Stimulated activated CD8-positive, alpha-beta memory T cell treated with anti-CD3 and anti-CD28 coated beads, Interleukin-7, amount 100 ng/mL, for 4 hours (primary cell): ENCODE data around the gene MAPK4.
"Not testable (repeated sequence)": the region's sequence is repeated elsewhere in the genome, so short reads cannot be mapped to it uniquely, and the experiment has no call there.

Experiments used
- DNase-seq, 2 donors: peaks; one replicate each; pipeline ENCODE4 v3.0.0-alpha.2; 2020; ENCODE audit warnings: low read depth in 2 of 2

The MAPK4 gene

DNA sequence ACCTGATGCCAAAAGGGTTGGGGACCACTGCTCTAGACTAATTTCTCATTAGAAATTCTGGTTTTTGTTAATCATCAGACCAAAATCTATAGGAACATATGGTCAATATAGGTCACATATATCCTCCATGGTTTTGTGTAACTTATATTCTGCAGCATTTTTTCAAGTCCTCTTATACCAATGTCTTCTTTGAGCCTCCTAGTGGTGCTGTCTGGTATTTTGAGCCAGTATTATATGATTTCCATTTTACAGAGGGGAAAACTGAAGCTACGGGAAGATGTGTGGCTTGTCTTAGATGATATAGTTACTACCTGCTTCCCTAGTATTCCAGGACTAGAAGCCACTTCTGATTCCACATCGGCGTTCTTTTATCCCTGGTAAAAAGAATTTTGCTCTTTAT lies 13.8 kb downstream of the MAPK4 start:
- no peak for DNase-seq

DNA sequence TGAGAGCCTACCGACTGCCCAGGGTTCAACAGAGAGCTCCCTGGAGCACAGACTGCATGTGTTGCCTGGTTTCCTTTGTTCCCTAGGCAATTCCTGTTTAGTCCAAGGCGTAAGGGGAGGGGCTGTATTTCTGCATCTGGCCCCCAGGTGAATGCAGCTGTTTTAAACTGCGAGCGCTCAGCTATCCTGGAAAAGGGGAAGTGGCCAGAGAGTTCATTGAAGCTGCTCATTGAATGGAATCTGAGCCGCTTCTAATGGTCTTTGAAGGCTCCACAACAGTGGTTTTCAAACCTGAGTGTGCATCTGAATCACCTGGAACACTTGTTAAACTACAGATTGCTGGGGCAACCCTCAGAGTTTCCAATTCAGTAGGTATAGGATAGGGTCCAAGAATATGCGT lies 18.1 kb downstream of the MAPK4 start:
- DNase-seq: no peak

DNA sequence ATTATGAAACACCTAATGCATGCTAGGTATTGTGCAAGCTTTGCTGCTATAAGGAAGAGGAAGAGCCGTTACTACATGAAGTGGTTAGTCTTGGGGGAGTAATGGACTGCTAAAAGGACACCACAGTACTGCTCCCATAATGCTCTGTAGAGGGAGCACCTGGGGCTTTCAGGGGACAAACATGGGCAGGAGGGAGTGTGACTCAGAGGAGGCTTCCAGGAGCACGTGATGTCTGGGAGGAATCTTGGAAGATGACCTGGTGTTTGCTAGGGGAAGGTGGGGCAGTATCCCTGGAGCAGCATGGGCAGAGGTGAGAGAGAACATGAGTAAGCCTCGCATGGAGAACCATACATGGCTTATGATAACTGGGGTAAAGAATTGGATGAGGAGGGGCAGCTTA lies 18.8 kb downstream of the MAPK4 start:
- no peak for DNase-seq

DNA sequence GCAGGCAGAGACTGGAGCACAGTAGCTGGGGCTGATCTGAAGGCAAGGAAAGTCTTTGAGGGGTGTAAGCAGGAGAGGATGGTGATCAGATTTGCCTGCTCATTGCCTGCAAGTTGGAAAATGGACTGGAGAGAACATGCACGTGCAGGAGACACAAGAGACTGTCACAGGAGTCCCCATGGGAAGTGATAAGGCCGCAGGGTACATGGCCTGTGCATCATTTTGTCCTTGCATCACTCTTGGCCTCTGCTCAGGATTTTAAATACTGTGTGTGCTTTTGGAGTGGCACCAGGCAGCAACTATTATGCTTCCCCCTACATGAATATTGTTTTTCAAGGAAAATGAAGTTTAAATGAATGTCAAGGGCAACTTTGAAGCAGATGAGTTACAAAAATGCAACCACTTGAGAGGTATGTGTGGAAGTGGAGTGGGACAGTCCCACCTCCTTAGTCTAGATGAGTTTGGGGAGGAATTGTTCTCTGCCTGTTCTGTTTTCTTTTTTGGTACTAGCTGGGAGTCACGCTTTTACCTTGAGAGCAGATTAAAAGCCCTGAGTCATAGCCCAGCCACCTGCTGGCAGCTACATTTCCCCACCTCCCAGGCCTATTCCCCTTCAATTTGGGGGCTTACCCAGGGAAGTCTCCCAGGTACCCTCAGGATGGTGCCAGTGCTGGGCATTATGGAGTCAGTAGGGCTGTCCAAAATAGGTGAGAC lies 19.3 kb downstream of the MAPK4 start:
- DNase-seq: no peak

DNA sequence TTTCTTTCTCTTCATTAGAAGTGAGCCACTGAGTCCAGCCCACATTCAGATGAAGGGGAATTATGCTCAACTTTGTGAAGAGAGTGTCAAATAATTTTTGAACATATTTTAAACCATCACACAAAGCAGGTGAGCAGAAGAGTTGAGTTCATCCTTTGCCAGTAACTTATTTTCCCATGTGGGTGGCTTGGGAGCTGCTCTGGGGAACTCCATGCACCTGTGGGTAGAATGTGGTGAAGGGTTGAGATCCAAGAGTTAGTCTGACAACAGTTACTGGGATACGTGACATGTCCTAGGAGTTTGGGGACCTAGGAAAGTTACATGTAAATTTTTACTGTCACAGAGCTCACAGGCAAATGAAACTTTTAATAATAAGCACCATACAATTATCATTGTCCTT lies 21.6 kb downstream of the MAPK4 start:
- DNase-seq: no peak

DNA sequence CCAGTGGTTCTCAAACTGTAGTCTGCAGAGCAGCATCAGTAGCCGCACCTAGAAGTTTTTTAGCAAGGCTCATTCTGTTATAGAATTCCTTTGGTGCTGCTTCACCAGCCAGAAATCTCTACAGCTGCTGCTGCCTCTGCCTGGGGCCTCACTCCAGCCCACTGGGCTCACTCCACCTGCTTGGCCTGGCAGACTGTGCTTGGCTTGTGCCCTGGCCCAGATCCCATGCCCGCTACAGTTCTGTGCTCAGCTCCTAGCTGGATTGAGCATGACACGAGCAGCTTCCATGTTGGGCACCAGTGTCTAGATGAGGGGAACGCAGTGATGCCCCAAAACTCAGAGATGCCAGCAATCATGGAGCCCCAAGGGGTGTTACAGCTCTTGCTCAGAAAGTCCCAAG lies 22.6 kb downstream of the MAPK4 start:
- DNase-seq: no peak

DNA sequence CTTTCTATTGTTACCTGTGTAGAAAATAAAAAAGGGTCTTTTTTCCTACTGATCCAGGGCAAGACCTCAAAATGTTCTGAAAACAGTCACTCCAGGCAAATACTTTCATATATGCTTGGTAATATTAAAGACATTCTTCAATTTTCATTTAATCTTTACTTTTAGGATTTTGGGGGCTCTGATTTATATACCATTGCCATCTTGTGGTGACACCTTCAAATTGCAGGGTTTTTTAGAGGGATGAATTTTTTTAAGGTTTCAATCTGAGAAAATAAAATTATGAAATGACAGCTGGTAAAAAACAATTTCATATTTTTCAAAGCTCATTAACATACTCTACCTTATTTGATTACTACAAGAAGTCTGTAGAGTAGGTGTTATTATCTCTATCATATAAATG lies 26.8 kb downstream of the MAPK4 start:
- no peak for DNase-seq

DNA sequence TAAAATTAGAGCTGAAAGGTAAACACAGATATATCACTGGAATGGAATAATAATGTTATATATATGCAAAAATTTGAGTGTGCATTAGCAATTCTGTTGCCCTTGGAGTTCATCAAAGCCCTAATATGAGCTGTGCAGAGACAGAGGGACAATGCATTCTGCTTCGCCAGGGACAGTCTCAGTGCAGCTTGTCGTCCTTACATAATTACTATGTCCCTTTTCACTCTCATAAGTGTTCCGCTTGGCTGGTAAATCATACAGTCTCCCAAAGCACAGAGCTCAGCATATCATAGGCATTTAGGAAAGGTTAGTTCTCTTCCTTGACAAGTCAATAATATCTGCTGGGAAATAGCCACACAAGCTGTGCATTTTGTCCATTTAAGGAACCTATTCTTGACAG lies 30.7 kb downstream of the MAPK4 start:
- DNase-seq: no peak

DNA sequence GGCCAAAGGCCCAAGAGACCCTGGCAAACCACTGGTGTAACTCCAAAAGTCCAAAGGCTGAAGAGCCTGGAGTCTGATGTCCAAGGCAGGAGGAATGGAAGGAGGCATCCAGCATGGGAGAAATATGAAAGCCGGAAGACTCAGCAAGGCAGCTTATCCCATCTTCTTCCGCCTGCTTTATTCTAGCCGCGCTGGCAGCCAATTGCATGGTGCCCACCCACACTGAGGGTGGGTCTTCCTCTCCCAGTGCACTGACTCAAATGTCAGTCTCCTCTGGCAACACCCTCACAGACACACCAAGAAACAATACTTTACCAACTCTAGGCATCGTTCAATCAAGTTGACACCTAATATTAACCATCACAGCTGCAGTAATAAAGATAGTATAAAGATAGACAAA lies 34.1 kb downstream of the MAPK4 start:
- no peak for DNase-seq

DNA sequence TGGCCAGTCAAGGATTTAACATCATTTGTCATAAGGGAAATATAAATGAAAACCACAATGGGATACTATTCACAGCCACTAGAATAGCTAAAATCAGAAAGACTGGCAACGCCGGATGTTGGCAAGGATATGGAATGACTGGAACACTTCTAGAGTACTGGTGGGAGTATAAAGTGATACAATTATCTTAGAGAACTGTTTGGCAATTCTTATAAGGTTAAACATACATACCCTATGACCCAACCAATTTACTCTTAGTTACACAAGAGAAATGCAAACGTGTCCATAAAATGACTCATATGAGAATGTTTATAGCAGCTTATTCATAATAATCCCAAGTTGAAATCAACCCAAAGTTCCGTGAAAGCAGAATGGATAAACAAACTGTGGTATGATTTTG lies 35.1 kb downstream of the MAPK4 start:
- no peak for DNase-seq

DNA sequence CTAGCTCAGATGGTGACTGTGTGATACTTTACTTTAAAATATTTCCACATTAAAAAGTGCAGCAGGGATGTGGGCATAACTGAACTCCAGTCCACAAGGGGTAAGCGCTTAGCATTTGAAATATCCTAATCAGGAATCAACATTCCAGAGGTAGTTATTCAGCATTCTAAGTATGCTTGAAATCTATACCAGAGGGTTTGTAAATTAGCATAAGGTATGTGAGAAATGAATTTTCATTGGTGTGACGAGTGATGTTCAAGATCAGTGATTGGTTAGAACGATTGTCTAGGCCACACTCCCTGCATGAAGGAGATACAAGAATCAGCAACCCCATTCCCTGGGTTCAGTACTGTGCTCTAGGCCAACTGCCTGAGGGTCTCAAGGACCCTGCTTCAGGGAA lies 42.6 kb downstream of the MAPK4 start:
- no peak for DNase-seq

DNA sequence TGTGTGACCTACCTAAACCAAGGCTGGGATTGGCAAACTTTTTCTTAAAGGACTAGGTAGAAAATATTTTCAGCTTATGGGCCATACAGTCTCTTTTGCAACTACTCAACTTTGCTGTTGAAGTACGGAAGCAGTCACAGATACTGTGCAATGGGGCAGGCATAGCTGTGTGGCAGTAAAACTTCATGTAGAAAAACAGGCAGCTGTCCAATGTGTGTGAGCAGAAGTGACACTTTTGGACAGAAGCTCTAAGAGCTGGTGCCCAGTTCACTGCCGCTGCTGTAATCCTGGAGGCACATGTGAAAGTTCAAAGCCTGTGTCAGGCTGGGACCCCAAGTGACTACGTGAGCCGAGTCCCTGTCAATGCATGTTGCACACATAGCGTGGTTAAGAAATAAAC lies 46.7 kb downstream of the MAPK4 start:
- DNase-seq: no peak

DNA sequence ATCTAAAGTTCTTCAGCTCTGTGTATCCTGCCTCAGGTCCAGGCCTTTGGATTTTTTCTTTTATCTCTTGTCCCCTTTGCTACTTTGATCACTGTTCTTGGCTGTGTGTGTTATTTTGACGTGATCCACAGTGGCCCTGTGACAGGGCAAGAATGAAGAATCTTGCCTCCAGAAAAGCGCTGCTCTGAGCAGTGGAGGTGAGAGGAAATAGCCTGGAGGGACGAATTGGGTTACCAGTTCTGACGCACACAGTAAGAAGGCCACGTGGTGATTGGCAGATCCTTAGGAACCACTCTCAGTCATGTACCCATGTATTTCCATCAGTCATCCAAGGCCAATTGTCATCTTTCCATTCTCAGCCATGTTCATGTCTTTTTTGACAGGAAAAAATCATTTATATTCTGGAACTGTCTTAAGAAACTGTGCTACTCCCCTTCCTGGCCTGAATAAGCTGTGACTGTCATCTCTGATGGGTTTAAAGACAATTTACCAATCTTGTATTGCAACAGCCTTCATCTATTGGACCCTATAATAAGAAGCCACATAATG lies 47.6 kb downstream of the MAPK4 start:
- DNase-seq: no peak

DNA sequence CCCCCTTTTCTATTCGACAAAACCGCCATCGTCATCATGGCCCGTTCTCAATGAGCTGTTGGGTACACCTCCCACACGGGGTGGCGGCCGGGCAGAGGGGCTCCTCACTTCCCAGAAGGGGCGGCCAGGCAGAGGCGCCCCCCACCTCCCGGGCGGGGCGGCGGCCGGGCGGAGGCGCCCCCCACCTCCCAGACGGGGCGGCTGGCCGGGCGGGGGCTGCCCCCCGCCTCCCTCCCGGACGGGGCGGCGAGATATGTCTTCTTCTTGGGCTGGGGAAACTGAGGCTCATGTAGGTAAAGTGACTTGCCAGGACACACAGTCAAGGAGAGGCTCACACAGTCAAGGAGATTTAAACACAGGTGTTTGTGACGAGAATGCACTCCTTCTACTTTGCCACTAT lies 49.3 kb downstream of the MAPK4 start:
- DNase-seq: not testable (repeated sequence)

DNA sequence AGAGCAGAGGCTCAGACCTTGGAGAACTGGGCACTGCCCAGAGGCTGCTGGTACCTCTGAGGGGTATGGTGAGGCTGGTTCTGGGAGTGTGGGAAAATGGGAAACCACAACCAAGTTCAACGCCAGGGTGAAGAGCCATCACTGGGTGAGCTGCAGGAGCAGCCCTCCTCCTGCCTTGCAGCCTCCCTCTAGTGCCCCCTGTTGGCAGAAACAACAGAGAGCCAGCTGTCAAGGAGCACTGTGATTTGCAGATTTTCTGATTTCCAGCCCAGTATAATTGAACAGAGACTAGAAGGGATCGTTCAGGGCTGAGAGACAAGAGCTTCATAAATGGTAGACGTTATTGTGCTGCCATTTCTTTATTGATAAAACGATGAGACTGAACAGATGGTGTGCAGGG lies 50.5 kb downstream of the MAPK4 start:
- DNase-seq: no peak

DNA sequence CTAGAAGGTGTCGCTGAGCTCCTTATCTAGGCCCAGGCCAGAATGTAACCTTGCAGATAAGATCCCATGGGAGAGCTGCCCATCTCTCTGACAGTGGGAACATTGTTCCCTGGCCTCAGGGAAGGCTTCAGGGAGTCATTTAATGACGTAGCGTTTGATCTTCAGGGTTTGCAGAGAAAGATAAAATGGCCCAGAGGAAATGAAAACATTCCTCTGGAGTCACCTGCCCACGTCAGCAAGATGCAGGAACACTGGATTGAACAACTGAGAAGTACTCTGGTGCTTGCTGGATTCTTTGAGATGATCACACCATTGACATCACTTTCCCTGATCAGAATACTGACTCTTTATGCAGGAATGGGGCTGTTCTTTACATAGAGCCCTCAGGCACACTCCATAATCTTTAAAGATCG lies 51.6 kb downstream of the MAPK4 start:
- no peak for DNase-seq

DNA sequence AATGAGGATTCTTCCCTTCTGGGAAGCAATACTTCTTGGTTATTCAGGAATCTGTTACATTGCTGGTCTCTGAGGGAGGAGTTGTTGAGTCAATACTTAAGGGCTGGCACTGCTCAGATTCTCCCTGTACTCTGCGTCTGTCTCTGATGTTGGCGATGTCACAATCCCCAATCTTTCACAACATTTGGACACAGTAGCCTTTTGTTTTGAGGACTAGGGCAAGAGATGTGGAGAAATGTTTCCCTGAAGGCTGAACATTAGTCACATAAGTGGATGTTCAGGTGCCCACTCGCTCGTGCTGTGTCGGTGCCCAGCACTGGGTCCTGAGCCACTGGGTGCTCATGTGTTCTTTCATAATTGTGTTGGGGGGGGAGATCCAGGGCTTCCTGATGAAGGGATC lies 55.0 kb downstream of the MAPK4 start:
- DNase-seq: no peak

DNA sequence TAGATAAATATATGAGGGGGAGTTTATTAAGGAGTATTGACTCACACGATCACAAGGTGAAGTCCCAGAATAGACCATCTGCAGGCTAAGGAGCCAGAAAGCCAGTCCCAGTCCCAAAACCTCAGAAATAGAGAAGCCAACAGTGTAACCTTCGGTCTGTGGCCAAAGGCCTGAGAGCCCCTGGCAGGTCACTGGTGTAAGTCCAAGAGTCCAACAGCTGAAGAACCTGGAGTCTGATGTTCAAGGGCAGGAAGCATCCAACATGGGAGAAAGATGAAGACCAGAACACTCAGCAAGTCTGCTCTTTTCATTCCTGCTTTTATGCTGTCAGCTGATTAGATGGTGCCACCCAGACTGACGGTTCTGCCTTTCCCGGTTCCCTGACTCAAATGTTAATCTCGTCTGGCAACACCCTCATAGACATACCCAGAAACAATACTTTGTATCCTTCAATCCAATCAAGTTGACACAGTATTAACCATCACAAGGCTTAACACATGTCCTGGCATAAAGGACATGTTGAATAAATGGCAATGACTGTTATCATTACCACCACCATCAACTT lies 56.7 kb downstream of the MAPK4 start:
- DNase-seq: no peak

DNA sequence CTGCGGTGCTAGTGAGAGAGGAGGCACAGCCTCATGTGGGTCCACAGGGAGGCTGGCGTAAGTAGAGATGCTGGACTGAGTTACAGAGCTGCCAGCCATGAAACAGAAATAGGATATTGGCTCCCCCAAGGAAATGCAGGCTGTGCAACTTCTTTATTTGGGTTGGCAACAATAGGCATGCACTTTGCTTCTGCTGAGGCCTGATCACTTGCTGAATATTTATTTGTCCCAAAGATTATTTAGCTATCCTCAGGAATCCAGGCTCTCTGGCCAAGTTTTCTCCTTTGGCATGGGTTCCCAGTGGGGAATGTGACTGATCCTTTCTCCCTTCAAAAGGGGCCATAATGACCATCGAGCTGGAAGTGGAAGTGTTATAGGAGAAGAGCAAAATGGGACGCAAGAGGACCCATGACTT lies 60.0 kb downstream of the MAPK4 start:
- no peak for DNase-seq

DNA sequence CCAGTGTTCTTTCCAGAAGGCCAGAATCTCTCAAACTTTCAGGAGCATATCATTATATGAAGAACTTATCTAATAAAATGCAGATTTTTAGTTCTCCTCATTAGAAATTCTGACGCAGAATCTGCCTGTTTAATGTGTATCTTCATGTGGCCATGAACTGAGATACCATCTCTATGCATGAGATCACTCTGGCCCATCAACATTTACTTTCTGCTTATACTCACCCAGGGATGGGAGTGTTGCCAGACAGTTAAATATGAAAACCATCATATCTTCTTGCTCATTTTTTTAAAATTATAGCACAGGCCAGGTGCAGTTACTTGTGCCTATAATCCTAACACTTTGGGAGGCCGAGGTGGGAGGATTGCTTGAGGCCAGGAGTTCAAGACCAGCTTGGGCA lies 60.4 kb downstream of the MAPK4 start:
- DNase-seq: no peak

DNA sequence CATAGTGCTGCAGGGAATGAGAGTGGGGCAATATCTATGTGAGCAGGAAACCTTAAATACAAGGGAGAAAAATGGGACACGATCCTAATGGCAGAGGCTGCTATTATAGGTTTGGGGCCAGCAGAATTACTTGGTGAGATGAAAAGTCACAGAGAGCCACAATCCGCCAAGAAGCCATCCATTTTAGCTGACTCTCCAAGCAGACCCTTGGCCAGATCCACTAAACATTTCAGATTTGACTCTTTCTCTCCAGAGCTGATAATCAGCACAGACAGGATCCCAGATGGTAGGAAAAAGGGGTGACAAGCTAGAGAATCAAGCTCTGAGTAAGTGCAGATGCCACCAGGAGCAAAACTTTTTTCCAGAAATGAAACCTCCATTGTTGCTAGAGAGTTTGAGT lies 61.5 kb downstream of the MAPK4 start:
- no peak for DNase-seq

DNA sequence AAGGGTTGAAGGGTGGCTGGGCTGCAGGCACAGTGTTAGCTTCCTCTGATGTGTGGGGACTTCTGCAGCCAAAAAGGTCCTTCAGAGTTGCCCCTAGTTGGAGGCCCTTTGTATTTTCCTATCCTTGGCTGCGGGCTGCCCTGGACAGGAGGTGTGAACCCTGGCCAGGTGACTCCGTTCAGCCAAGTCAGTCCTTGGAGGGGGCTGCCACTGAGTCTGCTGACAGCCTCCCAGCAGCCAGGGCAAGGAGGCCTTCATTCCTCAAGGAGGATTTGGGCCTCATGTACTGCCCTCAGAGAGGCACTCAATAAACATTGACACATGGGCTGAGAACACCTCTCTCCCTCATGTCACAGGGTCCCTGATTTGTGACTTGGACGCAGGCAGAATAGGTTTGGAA lies 62.4 kb downstream of the MAPK4 start:
- DNase-seq: no peak

DNA sequence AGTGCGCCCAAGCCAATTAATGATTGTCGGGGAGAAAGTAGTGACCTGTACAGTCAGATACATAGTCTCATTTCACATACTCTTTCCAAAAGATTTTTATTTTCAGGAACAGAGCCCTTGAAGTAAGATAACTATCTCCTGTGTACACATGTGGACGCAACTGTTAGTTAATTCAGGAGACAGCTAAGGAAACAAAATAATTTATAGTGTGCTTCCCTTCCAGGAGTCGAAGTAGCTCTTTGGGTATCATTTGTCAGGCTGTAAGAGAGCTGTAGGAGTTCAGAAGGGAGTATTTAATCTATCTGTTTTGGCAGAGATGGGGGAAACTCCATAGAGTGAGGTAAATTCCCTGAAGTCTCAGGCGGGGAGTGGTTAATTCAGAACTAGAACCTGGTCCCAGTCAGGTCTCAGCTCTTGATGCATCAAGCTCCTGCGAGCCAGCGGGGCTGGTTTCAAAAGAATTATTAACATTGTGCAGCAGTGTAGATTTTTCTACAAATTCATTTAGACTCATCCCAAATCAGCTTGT lies 63.0 kb downstream of the MAPK4 start:
- no peak for DNase-seq
